Stimulated activated CD4-positive, alpha-beta T cell treated with anti-CD3 and anti-CD28 coated beads, Interleukin-1b, Interleukin-23, amount 100 ng/mL, for 48 hours (primary cell): Measurements from ENCODE around the gene CYP27B1.

Source experiments
- DNase-seq: peaks from one replicate; pipeline ENCODE4 v3.0.0-alpha.2; 2020

Gene CYP27B1, protein sequence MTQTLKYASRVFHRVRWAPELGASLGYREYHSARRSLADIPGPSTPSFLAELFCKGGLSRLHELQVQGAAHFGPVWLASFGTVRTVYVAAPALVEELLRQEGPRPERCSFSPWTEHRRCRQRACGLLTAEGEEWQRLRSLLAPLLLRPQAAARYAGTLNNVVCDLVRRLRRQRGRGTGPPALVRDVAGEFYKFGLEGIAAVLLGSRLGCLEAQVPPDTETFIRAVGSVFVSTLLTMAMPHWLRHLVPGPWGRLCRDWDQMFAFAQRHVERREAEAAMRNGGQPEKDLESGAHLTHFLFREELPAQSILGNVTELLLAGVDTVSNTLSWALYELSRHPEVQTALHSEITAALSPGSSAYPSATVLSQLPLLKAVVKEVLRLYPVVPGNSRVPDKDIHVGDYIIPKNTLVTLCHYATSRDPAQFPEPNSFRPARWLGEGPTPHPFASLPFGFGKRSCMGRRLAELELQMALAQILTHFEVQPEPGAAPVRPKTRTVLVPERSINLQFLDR

DNA sequence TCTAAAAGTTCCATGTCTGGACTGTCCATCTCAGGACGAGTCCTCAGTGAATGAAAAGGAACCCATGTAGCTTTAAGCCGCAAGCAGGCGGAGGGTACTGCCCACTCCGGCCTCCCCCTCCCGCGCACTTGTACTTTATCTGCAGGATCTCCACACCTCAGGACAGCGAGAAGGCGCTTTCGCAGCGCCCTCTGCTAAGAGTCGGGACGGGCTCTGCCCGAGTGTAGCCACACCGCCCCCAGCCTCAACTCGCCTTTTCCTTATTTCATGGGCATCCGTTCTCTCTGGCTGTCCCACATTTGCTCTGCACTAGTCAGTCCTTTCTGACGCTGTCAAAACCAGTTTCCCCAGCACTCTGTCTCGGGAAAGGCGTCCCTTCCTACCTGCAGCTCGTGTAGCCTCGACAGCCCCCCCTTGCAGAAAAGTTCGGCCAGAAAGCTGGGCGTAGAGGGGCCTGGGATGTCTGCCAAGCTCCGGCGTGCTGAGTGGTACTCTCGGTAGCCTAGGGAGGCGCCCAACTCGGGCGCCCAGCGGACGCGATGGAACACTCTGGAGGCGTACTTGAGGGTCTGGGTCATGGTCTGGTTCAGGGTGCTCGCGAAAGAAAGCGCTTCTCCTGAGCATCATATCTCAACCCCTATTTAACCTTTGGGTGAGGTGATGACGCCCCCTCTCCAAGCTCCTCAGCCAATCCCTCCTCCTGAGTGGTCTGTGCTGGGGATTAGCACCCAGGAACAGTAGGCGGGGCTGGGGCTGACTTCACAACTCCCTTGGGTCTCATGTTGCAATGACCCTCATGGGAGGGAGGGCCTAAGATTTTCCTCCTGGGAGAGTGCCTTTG is at the start of gene CYP27B1:
CYP27B1 (minus strand) TSS at position 615 of the 841 bp plus-strand sequence; CDS start at position 578, 37 bp downstream.
- DNase-seq, result no peak

DNA sequence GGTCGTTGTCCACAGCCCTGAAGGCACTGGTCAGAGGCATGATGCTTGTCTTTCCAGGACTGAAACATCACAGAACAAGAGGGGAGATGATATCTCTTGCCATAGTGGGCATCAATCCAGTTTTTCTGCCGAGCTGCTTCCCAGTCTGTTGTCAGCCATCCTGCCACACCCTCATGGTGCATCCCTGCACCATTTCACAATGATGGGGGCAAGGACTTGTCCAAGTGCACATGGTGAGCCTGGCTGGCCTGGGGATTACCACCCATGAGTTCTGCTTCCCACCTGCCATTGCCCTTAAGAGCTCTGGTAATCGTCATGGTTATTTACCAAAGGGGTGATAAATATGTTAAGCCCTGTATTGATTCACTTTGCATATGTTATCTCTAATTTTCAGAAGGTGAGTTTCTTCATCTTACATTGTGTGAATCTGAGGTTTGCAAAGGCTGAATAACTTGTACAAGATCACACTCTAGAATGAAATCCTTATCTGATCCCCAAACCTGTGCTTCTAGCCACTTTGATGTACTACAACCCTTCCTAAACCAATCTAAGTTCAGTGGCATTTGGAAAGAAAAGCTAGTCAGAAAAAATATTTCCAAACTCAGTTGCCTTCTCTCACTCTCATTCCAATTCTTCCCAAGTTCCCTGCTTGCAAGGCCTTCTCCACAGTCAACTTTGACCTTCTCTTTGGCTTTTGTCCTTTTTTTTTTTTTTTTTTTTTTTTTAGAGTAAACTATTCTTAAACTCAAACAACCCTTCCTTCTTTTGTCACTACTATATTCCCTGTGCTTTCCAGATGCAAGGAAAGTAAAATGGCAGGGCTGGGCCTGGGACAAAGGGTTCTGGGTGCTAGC is 49.4 kb upstream of the CYP27B1 start:
- DNase-seq, result no peak

DNA sequence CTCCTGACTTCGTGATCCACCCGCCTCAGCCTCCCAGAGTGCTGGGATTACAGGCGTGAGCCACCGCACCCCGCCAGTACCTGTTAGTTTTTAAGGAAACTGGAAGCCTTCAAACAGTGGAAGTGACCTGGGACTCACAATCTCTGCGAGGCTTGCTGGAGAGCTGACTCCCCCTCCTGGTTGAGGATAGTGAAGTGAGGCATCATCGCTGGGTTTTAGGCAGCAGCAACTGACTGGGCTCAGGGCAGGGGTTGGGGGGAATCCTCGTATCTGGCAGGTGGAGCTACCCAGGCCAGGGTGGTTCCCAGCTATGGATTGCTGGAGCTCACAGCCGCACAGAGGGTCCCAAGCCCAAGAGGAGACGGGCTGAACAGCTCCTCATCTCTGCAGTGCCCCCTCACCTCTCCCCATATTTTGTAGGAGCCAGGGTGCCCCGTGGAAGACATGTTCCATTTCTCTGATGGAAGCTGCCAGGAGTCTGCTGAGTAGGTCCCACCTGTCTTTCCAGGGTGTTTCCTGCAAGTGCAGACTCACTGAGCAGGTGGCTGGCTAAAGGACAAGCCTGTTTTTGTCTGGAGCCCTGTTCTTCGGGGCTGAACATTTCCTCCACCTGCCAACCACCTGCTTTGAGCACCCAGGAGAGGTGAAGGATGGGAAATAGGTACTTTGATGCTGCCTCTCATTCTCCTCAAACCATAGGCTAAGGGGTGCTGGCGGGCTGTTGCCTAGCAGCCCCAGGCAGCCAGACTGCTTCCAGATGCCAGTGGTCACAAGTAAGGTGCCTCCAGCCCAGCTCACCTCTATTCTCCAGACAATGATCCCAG is 48.5 kb upstream of the CYP27B1 start:
- peak; percentile 30 for DNase-seq

DNA sequence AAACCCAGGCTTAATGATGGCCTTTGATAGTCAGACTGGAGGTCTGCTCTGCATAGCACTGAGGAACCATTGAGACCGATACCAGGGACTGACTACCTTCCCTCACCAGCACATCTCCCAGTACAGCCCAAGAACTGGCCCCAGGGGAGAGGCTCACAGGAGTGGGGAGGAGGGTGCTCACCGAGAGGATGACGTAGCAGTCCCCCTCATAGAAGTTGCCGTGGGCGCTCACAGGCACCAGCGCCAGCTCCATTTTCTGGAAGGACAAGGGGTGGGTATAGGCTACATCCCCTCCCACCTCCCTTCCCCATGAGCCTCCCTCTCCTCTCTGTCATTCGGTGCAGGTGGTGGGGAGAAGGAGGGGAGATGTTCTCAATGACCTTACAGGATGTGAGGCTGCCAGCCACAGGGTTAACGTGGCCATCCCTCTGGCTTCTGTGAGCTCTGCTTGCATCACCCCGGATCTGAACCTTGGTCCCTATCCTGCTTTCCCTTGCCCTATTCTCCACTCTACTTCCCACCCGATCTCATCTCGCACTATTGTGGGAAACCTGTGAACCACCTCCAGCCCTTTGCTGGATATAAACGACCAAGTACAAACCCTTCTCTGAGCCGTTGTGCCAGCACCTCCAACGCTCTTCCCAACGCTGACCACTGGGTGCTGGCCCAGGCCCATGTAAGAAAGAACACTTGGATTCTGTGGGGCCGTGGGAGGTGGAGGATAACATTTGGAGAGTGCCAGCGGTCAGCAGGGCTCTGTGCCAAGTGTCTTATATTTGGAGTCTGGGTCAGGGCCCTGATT is 47.3 kb upstream of the CYP27B1 start:
- no peak for DNase-seq

DNA sequence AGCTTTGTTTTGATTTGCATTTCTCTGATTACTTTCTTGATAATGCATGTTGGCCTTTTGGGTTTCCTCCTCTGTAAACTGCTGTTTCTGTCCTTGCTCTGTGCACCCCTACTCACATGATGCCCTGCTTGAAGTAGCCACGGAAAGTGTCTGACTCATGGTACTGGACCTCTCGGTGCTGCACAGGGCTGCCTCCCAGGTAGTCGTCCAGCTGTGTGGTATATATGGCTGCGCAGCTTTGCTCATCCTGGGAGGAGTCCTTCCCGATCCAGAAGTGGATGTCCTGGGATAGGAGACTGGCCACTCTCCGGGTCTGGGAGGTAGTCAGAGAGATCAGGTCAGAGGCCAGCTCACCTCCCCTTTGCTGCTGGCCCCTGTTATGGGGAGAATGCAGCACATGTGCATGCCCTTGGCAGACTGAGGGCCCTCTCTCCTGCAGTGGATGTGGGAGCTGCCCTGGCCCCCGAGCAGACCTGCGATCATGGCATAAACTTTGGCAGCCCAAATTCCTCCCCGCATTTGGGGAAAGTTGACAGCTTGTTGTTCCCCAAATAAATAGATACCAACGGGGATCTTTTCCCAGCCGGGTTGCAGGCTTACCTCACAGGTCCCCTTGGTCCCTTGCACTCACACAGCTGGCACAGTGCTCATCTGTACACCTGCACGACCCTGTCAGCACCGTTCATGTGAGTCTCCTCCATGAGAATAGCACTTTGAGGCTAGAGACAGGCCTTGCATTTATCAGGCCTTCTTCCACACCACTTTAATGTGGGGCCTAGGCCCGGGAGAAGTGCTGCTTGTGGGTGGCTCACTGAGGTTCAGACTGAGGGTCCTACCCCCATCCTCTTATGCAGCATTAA is 46.5 kb upstream of the CYP27B1 start:
- no peak for DNase-seq

DNA sequence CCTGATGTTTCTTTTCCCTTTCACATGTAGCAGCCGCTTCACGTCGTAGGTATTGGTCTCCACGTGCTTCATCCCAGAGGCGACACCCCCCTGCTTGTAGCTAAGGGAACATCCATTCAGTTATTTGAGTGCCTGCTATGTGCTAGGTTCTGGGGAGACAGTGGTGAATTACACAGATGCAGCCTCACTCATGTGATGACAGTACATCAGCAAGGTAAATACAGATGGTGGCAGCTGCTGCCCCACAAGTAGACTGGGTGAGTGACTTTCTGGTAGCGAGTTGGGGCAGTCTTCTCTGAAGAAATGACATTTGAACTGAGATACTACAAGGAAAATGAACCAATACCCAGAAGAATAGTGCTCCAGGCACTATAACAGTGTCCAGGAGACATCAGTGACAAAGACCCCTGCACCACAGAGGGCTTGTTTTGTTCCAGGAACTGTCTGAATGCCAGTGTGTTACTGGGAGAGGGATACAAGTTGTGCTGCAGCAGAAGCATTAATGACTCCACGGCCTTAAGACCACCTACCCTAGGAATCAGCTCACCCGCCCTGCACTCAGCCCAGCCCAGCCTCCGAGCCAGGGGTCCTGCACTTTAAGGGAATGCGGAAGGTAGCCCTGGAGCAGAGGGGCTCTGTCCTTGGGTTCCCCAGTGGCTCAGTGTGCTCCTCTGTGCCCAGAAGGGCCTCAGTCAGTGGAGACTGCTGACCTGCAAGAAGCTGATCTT is 44.3 kb upstream of the CYP27B1 start:
- no peak for DNase-seq

DNA sequence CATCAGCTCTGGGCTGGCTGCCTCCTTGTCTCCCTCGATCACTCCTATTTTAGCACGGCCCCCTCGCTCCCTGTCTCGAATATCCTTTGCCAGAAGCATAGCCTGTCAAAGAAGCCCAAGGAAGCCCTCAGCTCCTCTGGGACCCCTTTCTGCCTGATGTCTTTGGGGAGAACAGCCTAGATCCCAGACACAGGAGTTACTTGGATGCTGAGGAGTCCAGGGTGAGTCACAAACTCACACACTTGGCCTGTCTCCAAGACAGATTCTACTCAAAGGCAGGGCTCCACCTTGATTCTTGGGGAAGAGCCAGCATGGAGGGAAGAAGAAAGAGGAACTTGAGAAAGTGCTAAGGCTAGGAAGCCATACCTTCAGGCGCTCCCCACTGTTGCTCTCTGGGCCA is 43.6 kb upstream of the CYP27B1 start:
- DNase-seq, result no peak

DNA sequence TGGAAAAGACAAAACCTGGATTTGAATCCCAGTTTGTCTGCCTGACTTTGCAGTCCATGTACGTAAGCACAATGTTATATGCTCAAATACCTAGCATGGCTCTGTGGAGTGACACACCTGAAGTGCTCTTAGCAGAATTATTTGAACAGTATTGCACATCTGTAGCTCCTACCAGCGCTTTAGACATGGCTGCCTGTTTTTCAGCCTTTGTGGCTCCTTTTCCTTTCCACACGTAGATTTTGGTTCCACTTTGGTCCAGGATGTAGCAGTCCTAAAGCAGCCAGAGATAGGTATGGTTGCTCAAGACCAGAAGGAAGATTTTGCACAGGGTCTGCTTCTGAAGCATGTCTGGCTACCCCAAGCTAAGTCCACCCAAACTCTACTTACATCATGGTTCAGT is 42.5 kb upstream of the CYP27B1 start:
- no peak for DNase-seq

DNA sequence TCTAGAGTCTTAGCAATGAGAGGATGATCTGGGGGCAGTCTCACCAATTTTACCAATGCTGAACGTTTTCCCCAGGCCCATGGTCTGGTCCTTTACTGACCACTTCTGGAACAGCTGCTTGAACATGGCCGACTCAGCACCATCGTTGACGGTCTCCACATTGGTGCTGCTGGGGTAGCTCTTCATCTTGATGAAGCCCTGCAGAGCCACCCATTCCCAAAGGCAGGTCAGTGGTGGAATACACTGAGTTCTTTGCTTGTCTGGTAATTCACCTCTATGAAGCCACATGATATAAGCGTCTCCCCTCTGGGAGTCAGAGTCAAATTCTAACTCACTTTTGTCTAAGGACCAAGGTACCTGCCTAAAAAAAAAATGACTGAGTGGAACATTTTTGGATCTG is 41.5 kb upstream of the CYP27B1 start:
- DNase-seq, result no peak

DNA sequence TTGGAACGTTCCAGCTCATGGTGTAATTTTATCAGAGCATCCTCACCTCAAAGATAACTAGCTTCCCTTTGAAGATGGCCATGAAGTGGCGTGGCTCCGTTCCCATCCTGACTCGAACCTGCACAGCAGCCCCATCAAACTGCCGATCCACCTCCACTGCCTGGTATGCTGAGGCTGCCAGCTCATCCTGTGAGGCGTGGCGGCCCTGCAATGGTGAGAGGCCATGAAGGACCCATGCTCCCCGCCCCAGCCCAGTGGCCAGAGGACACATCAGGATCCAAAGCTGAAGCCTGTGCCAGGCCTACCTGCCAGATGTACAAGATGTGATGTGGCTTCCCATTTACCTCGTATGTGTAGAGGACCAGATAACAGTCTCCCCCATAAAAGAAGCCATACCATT is 40.4 kb upstream of the CYP27B1 start:
- no peak for DNase-seq

DNA sequence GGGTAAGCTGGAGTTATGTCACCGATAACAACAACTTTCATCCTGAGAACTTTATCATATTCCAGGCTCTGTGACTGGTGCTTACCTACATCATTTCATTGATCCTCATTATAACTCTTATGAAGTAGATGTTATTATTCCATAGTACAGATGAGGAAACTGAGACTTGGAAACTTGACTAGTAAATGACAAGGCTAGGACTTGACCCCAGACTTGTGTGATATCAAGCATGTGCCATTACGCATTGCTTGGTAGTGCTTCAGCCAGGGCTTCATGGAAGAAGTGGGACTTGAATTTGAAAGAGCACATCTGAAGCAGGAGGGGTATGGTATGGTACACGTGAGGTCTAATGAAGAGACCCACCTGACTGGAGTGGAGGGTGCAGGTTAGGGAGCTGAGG is 39.8 kb upstream of the CYP27B1 start:
- no peak for DNase-seq

DNA sequence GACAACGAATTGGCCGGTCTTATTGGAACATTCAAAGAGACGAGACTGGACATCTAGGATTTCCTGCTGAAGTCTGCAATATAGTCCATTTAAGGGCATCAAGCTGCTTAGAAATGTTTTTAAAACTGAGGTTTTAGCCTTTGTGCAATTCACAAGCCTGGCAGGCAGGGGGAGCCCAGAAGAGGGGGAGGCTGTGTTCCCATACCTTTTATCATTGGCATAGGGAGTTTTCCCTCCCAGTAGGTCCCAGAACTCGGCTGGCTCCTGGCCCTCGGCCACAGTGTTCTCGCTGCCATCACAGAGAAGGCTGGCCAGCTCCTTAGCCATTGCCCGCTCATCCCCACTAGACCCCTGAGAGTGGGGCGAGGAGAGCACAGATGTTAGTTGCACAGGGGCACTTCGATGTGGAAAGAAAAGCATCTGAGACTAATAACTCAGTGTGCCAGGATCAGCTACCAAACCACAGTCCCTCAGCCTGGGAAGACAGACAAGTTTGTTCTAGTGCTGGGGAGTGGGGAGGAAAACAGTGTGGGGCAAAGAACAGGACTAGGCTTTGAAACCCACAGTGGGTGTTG is 36.5 kb upstream of the CYP27B1 start:
- DNase-seq, result peak; percentile 4

DNA sequence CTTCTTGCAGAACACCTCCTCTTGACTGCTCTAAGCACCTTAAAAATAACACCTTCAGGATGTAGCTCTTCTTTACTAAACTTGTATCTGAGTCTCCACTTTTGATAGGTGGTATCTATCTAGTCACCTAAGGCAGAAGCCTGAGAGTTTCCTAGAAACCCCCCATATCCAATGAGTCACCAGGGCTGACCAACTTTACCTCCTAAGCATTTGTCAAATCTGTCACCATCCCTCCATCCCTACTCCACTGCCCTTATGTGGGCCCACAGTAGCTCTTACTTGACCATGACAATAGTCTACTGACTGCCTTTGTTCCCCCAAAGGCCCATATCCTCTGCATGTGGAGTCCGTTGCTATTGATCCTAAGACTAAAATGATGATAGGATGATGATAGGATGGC is 35.7 kb upstream of the CYP27B1 start:
- DNase-seq, result no peak

DNA sequence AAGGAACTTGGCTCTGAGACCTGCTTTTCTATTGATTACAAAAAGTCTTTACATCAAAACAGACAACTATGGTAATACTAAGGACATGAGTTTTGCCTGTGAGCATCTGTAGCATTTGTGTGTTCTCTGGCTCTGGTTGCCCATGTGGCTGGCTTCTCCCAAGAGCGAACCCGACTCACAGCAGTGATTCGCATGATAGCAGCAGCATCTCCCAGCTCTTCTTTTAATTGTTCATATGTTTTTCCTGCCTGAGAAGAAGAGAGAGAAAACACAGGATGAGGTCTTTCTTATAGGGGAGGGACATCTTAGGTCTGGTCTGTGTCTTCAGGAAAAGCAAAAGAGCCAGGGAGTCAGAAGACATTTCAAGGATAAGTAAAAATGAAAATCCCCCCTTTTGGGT is 34.1 kb upstream of the CYP27B1 start:
- DNase-seq, result no peak

DNA sequence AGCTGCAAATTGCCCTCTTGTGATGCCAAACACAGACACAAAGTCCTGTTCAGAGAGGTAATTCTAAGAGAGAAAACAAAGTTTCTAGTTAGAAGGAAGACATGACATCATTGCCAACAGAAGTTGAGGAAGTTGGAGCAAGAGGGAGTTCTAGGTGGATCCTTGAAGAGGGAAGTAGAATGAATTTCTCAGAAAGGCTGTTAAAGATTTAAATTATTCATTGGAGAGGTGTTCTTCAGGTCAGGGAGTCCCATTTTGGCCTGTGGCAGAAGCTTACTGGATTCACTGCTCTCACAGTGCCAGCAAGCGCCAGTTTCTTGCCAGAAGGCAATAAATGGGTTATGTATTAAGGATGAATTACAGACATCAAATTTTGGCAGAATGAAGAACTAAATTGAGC is 31.1 kb upstream of the CYP27B1 start:
- DNase-seq, result no peak

DNA sequence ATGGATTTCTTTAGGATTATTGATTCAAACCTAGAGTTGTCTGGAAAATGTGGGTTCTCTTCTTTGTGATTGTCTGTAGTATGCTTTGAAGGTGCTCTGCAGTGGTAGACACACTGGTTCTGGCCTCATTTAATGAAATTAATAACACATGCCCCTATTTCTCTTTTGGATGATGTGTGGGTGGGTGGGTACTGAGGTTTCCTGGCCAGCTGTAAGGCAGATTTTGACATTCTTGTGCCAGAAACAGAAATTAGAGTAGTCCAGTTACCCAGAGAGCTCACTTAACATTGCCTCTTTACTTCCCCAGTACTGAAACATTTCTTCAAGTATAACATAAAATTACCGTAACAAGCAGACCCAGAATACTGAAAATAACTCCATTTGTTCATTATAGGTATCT is 30.1 kb upstream of the CYP27B1 start:
- DNase-seq, result no peak

DNA sequence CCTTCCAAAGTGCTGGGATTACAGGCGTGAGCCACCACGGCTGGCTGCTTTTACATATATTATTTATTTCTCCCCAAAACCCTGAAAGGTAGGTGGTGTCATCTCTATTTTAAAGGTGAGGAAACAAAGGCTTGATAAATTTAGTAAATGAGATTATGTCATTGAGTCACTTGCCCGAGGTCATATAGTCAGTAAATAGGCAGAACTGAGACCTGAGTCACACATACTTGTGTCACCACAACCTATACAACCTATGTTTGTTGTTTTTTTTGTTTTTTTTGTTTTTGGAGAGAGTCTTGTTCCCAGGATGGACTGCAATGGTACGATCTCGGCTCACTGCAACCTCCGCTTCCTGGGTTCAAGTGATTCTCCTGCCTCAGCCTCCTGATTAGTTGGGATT is 28.5 kb upstream of the CYP27B1 start:
- DNase-seq, result no peak

DNA sequence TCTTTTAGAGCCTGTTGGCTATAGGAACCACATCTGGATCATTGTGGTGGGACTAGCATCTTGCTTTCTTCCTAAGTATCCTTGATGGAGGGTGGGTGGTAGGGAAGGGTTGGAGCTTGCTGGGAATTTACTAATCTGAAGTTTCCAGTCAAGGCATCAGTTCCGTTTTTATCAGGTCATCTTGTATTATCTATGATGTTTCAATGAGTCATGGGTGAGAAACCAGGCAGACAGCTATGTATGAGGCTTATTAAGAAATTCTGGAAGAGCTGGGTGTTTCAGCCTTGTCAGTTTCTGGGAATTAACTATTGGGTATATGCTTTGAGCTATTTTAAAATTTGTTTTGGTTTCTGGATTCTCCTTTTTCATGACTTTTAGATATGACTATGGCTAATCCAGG is 27.0 kb upstream of the CYP27B1 start:
- DNase-seq, result no peak

DNA sequence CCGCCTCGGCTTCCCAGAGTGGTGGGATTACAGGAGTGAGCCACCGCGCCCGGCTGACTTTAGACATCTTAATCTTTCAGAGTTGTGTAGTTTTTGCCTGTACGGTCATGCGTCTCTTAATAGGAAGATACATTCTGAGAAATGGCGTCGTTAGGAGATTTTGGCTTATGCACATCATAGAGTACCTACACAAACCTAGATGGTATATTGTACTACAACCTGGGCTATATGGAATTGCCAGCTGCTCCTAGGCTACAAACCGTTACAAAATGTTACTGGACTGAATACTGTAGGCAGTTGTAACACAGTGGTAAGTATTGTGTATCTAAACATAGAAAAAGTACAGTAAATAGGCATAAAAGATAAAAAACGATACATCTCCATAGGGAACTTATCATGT is 17.0 kb upstream of the CYP27B1 start:
- no peak for DNase-seq
